GM12878 (cell line): ENCODE measurements around the gene DDHD1. TPM values are rescaled to one million over a fixed set of nuclear protein-coding genes. Genes with fewer than 3 reads are reported as not detected.

ENCODE experiments used
- ATAC-seq: fragments of 200-7000 bp; cut with Tn5 transposase; 3 replicates; pipeline ENCODE4 v1.9.1; 2020; ENCODE audit warnings: mild to moderate bottlenecking, moderate library complexity
- BruUV-seq: library from RNA; stranded (reverse); fragments of 400-500 nt; replicated peaks from 2 replicates; lab custom pipeline; 2021; lab: Mats Ljungman, UMichigan
- CTCF ChIA-PET: fragments of 300-600 bp; sonication (Branson Sonifier 250); formaldehyde crosslinking; extraction: SDS; loops from one replicate; lab custom pipeline; 2021; ENCODE audit warnings: inconsistent platforms; lab: Yijun Ruan, JAX
- POLR2A ChIA-PET: fragments of 350-600 bp; formaldehyde crosslinking; extraction: SDS; loops from one replicate; lab custom pipeline; 2021; ENCODE audit warnings: inconsistent platforms; lab: Charles Lee
- RAD21 ChIA-PET: fragments of 300-600 bp; sonication (Branson Sonifier 250); formaldehyde crosslinking; loops from one replicate; lab custom pipeline; 2023; ENCODE audit warnings: antibody characterized with exemption; ENCODE audit not compliant: unreplicated experiment; lab: Charles Lee
- SMC1A ChIA-PET: fragments of 300-600 bp; sonication (Branson Sonifier 250); formaldehyde crosslinking; loops from one replicate; lab custom pipeline; 2023; ENCODE audit not compliant: unreplicated experiment, uncharacterized antibody; lab: Charles Lee
- DNase-seq: peaks from one replicate; pipeline ENCODE4 v3.0.0-alpha.2; 2011; ENCODE audit warnings: low read depth, low spot score
- FAIRE-seq: peaks from 3 replicates; lab custom pipeline; 2011; peaks lifted over from hg19 to GRCh38; lab: Jason Lieb, UNC
- H2AFZ ChIP-seq: 2 replicates; pipeline ENCODE4 v1.6.0; 2011; ENCODE audit warnings: low read depth, low read length, control low read depth; ENCODE audit not compliant: control insufficient read depth
- H3K27ac ChIP-seq: 2 replicates; pipeline ENCODE4 v1.5.1; 2011; ENCODE audit warnings: control low read depth; ENCODE audit not compliant: control insufficient read depth, insufficient read depth
- H3K27me3 ChIP-seq, 2 experiments: replicated peaks in 1 of 2; 2 replicates each; pipeline versions ENCODE4 v1.6.0 to v1.6.1; 2011; ENCODE audit warnings: low read length in 1 of 2; ENCODE audit not compliant: control insufficient read depth in 2 of 2, insufficient read depth in 2 of 2
- H3K36me3 ChIP-seq, 2 experiments: 2 replicates each; pipeline ENCODE4 v1.5.1; 2011; ENCODE audit warnings: low read length in 1 of 2; ENCODE audit not compliant: control insufficient read depth in 2 of 2, insufficient read depth in 2 of 2
- H3K4me1 ChIP-seq: 2 replicates; pipeline ENCODE4 v1.6.1; 2011; ENCODE audit warnings: mild to moderate bottlenecking, low read length, moderate library complexity, mixed read lengths; ENCODE audit not compliant: control insufficient read depth, insufficient read depth
- H3K4me2 ChIP-seq: 2 replicates; pipeline ENCODE4 v1.6.0; 2011; ENCODE audit warnings: control low read depth; ENCODE audit not compliant: control insufficient read depth, insufficient read depth
- H3K4me3 ChIP-seq: fragments of 200-600 bp; sonication (generic); 2 replicates; pipeline ENCODE4 v1.5.1; 2016
- H3K79me2 ChIP-seq: 2 replicates; pipeline ENCODE4 v1.6.0; 2011; ENCODE audit warnings: low read length; ENCODE audit not compliant: control insufficient read depth, insufficient read depth
- H3K9ac ChIP-seq: 2 replicates; pipeline ENCODE4 v1.8.0; 2011; ENCODE audit warnings: low read length, control low read depth, mixed read lengths; ENCODE audit not compliant: control insufficient read depth, insufficient read depth
- H3K9me3 ChIP-seq: replicated peaks from 3 replicates; pipeline ENCODE4 v1.5.1; 2011; ENCODE audit warnings: mild to moderate bottlenecking, low read length; ENCODE audit not compliant: control insufficient read depth, insufficient read depth
- H4K20me1 ChIP-seq: 2 replicates; pipeline ENCODE4 v1.6.0; 2011; ENCODE audit not compliant: control insufficient read depth, insufficient read depth
- CREM ChIP-seq: IDR thresholded peaks from 2 replicates; pipeline ENCODE4 v1.6.1; 2014; ENCODE audit warnings: antibody characterized with exemption, low read depth
- EP300 ChIP-seq, 2 experiments: fragments of 150-350 bp in 1 of 2; IDR thresholded peaks; 2 replicates each; pipeline ENCODE4 v1.6.1; 2011 to 2012; ENCODE audit warnings: low read depth in 2 of 2, low read length in 2 of 2, borderline replicate concordance in 1 of 2, improper control_type of control experiment in 1 of 2, inconsistent platforms in 1 of 2; ENCODE audit not compliant: control insufficient read depth in 1 of 2
- ETV6 ChIP-seq, 2 experiments: fragments of 450-650 bp in 1 of 2; IDR thresholded peaks in 1 of 2; conservative IDR thresholded peaks in 1 of 2; 2 replicates each; pipeline ENCODE4 v1.6.1; 2014; ENCODE audit warnings: antibody characterized with exemption in 1 of 2, borderline replicate concordance in 1 of 2, low read depth in 1 of 2, mild to moderate bottlenecking in 1 of 2, moderate library complexity in 1 of 2
- HDGF ChIP-seq: fragments of 450-650 bp; IDR thresholded peaks from 2 replicates; pipeline ENCODE4 v1.6.1; 2016; ENCODE audit warnings: antibody characterized with exemption
- JUNB ChIP-seq: IDR thresholded peaks from 2 replicates; pipeline ENCODE4 v1.6.1; 2016; ENCODE audit warnings: antibody characterized with exemption, mild to moderate bottlenecking
- LARP7 ChIP-seq: fragments of 450-650 bp; IDR thresholded peaks from 2 replicates; pipeline ENCODE4 v1.6.1; 2017; ENCODE audit warnings: mild to moderate bottlenecking
- MEF2B ChIP-seq: fragments of 450-650 bp; IDR thresholded peaks from 2 replicates; pipeline ENCODE4 v1.6.1; 2018; ENCODE audit warnings: mild to moderate bottlenecking, moderate library complexity; ENCODE audit not compliant: partially characterized antibody, poor library complexity, severe bottlenecking
- MTA2 ChIP-seq: fragments of 450-650 bp; IDR thresholded peaks from 2 replicates; pipeline ENCODE4 v1.6.1; 2016; ENCODE audit warnings: low read depth, mild to moderate bottlenecking, moderate library complexity
- MXI1 ChIP-seq: fragments of 150-350 bp; IDR thresholded peaks from 2 replicates; pipeline ENCODE4 v1.6.1; 2011; ENCODE audit warnings: low read depth, mild to moderate bottlenecking, inconsistent platforms, low read length, improper control_type of control experiment
- NFYA ChIP-seq: IDR thresholded peaks from 2 replicates; pipeline ENCODE4 v1.6.1; 2011; ENCODE audit warnings: low read depth, mild to moderate bottlenecking, low read length, improper control_type of control experiment, borderline replicate concordance
- POLR2AphosphoS2 ChIP-seq: IDR thresholded peaks from 2 replicates; pipeline ENCODE4 v1.6.1; 2011; ENCODE audit warnings: low read depth, mild to moderate bottlenecking, low read length, improper control_type of control experiment, moderate library complexity
- RAD21 ChIP-seq: IDR thresholded peaks from 2 replicates; pipeline ENCODE4 v1.6.1; 2011; ENCODE audit warnings: mild to moderate bottlenecking, low read depth, low read length, moderate library complexity; ENCODE audit not compliant: insufficient read depth
- RUNX3 ChIP-seq: IDR thresholded peaks from 2 replicates; pipeline ENCODE4 v1.6.1; 2012; ENCODE audit warnings: low read length, inconsistent platforms
- SMAD5 ChIP-seq: IDR thresholded peaks from 2 replicates; pipeline ENCODE4 v1.6.1; 2016; ENCODE audit warnings: antibody characterized with exemption, low read depth
- SREBF2 ChIP-seq: IDR thresholded peaks from 2 replicates; pipeline ENCODE4 v1.6.1; 2012; ENCODE audit warnings: mild to moderate bottlenecking, low read length
- TBL1XR1 ChIP-seq: IDR thresholded peaks from 2 replicates; pipeline ENCODE4 v1.6.1; 2012; ENCODE audit warnings: low read depth, low read length, improper control_type of control experiment
- ZNF384 ChIP-seq: IDR thresholded peaks from 2 replicates; pipeline ENCODE4 v1.6.1; 2012; ENCODE audit warnings: low read depth, mild to moderate bottlenecking, low read length, improper control_type of control experiment, borderline replicate concordance
- WGBS: methylation state at CpG from one replicate; pipeline ENCODE4 v1.1.6; 2016; ENCODE audit warnings: low lambda C conversion rate; ENCODE audit not compliant: insufficient replicate concordance, insufficient coverage; ENCODE audit errors: missing lambda C conversion rate; 5-methylcytosine and 5-hydroxymethylcytosine counted together
- in situ Hi-C: fragments of 300-500 bp; cut with MboI; formaldehyde crosslinking; loops from 9 replicates; pipeline ENCODE4 v1.14.3; 2018; ENCODE audit warnings: mixed read lengths
- intact Hi-C: fragments of 100-400 bp; cut with micrococcal nuclease; formaldehyde crosslinking; loops from one replicate; pipeline ENCODE4 v1.14.2; 2022; ENCODE audit not compliant: unreplicated experiment
- polyA plus RNA-seq, 11 experiments: library from polyadenylated mRNA; depleted of rRNA in 4 of 11; unstranded in 6 of 11; stranded (reverse) in 5 of 11; fragments of >200 nt; fragmentation: Nextera tagmentation in 4 of 11; fragmentation: Illumina TruSeq in 1 of 11; extraction: Ambion mirVana in 4 of 11; extraction: Trizol in 1 of 11; gene quantifications; 1 replicate in 1 of 11; 2 replicates in 10 of 11; pipeline versions ENCODE4 v1.2.1 to v1.2.3, GENCODE V29; 2011 to 2016; ENCODE audit warnings: inconsistent platforms in 2 of 11, missing spikeins in 2 of 11, low read depth in 1 of 11
- total RNA-seq, 4 experiments: library from RNA; depleted of rRNA in 3 of 4; stranded (reverse); fragments of >200 nt in 3 of 4; fragmentation: Illumina TruSeq in 1 of 4; extraction: Trizol in 1 of 4; gene quantifications; 2 replicates each; pipeline versions ENCODE4 v1.2.1 to v1.2.3, GENCODE V29; 2013 to 2021
- TF ChIP-seq, protein P1 (sequence below): IDR thresholded peaks from 2 replicates; pipeline ENCODE4 v1.6.1; 2012; ENCODE audit warnings: low read depth, low read length, improper control_type of control experiment
- TF ChIP-seq, protein P2 (sequence below): fragments of 450-650 bp; IDR thresholded peaks from 2 replicates; pipeline ENCODE4 v1.6.1; 2016; ENCODE audit warnings: mild to moderate bottlenecking

The DDHD1 gene
- total and polyA plus RNA-seq, 10 of the 15 experiments (the other 5 are each of a cell fraction or from before 2014, with no cell fraction given) = 7.7 to 52.3 (median 28.5) TPM

DNA sequence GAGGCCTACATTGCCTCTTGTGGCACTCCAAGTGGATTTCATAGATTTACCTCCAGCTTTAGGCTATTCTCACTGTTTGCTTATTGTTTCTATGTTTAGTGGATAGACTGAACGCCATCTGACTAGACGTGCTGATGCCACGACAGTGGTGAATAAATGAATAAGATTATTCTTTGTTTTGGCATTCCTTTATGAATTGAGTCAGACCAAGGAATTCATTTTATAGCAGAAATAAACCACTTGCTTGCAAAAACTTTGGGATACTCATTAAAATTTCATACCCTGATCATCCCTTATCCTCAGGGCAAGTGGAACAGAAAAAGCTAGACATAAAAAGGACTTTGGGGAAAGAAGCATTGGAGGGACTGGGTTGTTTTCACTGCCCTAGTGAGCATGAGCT, 130.5 kb downstream of the DDHD1 start:
- DNase-seq = no peak
- no peak overlapping the region for H3K4me2 ChIP-seq
- 88% methylated on average over 3 of the region's 3 CpGs for WGBS
- ChIA-PET SMC1A (interaction anchor here (1.2 kb wide), 1 partner anchor 11 kb away, joined by 3 read pairs; no protein-coding TSS in a partner anchor), POLR2A (no interaction called here), RAD21 (no interaction called here), CTCF (interaction anchor here (1.4 kb wide), 1 partner anchor 175 kb away, joined by 3 read pairs; no protein-coding TSS in a partner anchor)
- H3K9ac ChIP-seq = no peak overlapping the region
- no peaks in the 10 kb centered on the region for H3K36me3 ChIP-seq
- no TSS peak for BruUV-seq
- FAIRE-seq = no peak
- H3K4me1 ChIP-seq = no peaks in the 10 kb centered on the region
- H3K9me3 ChIP-seq = no peaks in the 10 kb centered on the region
- no peaks in the 10 kb centered on the region for H4K20me1 ChIP-seq
- no peak overlapping the region for H3K4me3 ChIP-seq
- intact Hi-C loops = no loop called here
- TF ChIP-seq MEF2B (no peak), CREM (no peak), SREBF2 (no peak), JUNB (no peak), EP300 (IDR thresholded peaks at IDR 0.05; ENCODE audit: borderline replicate concordance in 1 of 2, control insufficient read depth in 1 of 2, low read depth in 2 of 2, low read length in 2 of 2) (no peak), RUNX3 (no peak), POLR2AphosphoS2 (no peak), ZNF384 (no peak), RAD21 (no peak), NFYA (no peak), TBL1XR1 (no peak), HDGF (no peak), MTA2 (no peak), LARP7 (no peak), MXI1 (no peak), ETV6 (conservative IDR thresholded peaks at IDR 0.05 in 1 of 2, IDR thresholded peaks at IDR 0.05 in 1 of 2; ENCODE audit: borderline replicate concordance in 1 of 2, low read depth in 1 of 2) (no peak), SMAD5 (no peak)
- TF ChIP-seq, protein P1, sequence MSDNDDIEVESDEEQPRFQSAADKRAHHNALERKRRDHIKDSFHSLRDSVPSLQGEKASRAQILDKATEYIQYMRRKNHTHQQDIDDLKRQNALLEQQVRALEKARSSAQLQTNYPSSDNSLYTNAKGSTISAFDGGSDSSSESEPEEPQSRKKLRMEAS = no peak
- TF ChIP-seq, protein P2, sequence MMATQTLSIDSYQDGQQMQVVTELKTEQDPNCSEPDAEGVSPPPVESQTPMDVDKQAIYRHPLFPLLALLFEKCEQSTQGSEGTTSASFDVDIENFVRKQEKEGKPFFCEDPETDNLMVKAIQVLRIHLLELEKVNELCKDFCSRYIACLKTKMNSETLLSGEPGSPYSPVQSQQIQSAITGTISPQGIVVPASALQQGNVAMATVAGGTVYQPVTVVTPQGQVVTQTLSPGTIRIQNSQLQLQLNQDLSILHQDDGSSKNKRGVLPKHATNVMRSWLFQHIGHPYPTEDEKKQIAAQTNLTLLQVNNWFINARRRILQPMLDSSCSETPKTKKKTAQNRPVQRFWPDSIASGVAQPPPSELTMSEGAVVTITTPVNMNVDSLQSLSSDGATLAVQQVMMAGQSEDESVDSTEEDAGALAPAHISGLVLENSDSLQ = no peak
- in situ Hi-C loops = no loop called here
- no peak for ATAC-seq
- H3K79me2 ChIP-seq = no peaks in the 10 kb centered on the region
- no peak overlapping the region for H3K27ac ChIP-seq
- no peaks in the 10 kb centered on the region for H3K27me3 ChIP-seq
- no peak overlapping the region for H2AFZ ChIP-seq
